ENCODE measurements around the gene CDH23.

DNA sequence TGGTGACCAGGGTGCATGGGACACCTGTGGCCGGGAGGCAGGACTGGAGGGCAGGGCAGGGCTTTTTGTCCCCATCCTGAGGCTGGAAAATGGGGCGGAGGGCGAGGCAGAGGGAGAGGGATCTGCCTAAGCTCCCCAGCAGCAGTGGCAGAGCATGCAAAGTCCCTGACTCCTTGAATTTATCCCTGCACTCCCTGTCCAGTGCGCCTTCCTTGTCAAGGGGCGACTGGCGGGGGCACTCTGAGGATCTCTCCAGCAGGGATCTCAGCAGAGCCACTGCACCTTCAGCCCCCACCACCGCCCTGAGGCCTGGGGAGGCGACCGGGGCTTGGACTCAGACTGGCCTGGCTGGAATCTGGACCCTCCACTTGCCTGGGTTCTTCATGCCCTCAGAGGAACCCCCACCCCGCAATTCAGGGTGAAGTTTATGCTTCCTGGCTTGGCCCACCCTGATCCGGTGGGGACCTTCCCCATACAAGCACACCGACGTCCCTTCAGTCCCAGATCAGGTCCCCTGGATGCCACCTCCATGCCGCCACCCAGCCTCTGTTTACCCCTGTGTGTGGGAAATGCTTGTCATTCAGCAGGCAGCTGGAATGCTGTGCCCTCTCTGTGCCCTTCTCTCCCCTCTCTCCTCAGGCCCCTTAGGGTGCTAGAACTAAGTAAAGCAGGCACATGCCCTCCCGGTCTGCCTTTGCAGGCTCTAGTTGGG, 46.3 kb downstream of the CDH23 start:
- TF ChIP-seq CTCF (IDR thresholded peaks at IDR 0.05; ENCODE audit: low read length) (no peak), EZH2 (optimal IDR thresholded peaks at IDR 0.05; ENCODE audit: low read depth, low read length) (no peak)

All from MM.1S (cell line).